Fibroblast of lung (primary cell): ENCODE measurements around the gene RPUSD4.

Source experiments
- EZH2 ChIP-seq: IDR thresholded peaks from 2 replicates; pipeline ENCODE4 v1.5.1; 2012; ENCODE audit warnings: low read length, control low read depth, mild to moderate bottlenecking; ENCODE audit errors: missing control alignments
- TF ChIP-seq, protein P1 (sequence below), 2 donors: IDR thresholded peaks in 1 of 2; conservative IDR thresholded peaks in 1 of 2; 1 replicate in 1 of 2; 2 replicates in 1 of 2; pipeline ENCODE4 v1.5.1; 2011 to 2012; ENCODE audit warnings: low read length in 2 of 2, control low read depth in 1 of 2, inconsistent platforms in 1 of 2, low read depth in 1 of 2, mild to moderate bottlenecking in 1 of 2

DNA sequence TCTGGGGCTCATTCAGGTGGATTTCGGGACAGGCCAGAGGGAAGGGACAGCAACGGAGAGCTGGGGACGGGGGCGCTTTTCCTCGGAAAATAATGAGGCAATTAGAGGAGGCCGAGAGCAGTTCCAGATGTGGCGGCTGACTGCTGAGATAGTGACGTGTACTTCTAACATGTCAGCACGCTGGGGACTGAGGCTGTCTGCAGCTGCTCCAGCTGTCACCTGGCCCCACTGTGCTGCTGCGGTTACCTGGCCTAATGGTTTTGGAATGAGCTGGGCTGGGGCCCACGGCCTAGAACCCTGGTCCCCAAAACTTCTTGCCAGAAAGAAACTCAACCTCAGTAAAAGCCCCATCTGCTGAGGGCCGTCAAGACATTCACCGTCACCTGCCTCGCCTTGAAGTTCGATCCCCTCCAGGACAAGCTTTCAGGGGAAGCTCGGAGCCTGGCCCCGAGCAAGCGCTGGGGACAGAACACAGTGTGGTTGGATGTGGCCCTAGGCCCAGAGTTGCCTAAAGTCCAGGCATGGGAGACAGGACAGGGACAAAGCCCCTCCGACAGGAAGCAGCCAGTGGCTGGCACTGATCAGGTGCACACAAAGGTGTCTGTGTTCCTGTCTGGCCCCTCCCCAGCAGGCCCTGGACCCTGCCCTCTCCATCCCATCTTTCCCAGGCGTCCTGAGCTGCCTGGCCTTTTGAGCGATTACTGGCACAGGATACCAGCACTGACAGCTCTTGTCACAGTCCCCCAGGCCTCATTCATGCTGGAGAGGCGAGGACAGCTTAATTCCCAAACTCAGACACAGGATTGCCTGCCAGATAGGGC, 22.1 kb downstream of the RPUSD4 start:
- TF ChIP-seq, protein P1, sequence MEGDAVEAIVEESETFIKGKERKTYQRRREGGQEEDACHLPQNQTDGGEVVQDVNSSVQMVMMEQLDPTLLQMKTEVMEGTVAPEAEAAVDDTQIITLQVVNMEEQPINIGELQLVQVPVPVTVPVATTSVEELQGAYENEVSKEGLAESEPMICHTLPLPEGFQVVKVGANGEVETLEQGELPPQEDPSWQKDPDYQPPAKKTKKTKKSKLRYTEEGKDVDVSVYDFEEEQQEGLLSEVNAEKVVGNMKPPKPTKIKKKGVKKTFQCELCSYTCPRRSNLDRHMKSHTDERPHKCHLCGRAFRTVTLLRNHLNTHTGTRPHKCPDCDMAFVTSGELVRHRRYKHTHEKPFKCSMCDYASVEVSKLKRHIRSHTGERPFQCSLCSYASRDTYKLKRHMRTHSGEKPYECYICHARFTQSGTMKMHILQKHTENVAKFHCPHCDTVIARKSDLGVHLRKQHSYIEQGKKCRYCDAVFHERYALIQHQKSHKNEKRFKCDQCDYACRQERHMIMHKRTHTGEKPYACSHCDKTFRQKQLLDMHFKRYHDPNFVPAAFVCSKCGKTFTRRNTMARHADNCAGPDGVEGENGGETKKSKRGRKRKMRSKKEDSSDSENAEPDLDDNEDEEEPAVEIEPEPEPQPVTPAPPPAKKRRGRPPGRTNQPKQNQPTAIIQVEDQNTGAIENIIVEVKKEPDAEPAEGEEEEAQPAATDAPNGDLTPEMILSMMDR (conservative IDR thresholded peaks at IDR 0.05 in 1 of 2, IDR thresholded peaks at IDR 0.05 in 1 of 2; ENCODE audit: low read depth in 1 of 2, low read length in 2 of 2), result no peak
- no peak for TF ChIP-seq EZH2
